Kidney tubule cell (primary cell): ENCODE measurements around the gene MGME1.

Source experiments
- DNase-seq: peaks from one replicate; pipeline ENCODE4 v3.0.0-alpha.2; 2018; ENCODE audit warnings: low spot score

Gene MGME1

GRCh38 chr20:18027011-18027410, 58.2 kb downstream of the MGME1 start:
- peak; percentile 17 for DNase-seq

- no peak for DNase-seq
These were observed 61.2 kb downstream of the MGME1 start for GRCh38 chr20:18030020-18030419.

- no peak for DNase-seq
These were observed 62.2 kb downstream of the MGME1 start for GRCh38 chr20:18031050-18031449.

GRCh38 chr20:18031888-18032509, 63.2 kb downstream of the MGME1 start:
- no peak for DNase-seq

GRCh38 chr20:18032977-18033892, 64.4 kb downstream of the MGME1 start:
- DNase-seq, result peak; percentile 7

GRCh38 chr20:18034039-18034438, 65.2 kb downstream of the MGME1 start:
- no peak for DNase-seq

- DNase-seq, result no peak
These were observed 70.2 kb downstream of the MGME1 start for GRCh38 chr20:18039063-18039462.
